ENCODE data around the gene HSPA2.
"Not testable (repeated sequence)": the region's sequence is repeated elsewhere in the genome, so short reads cannot be mapped to it uniquely, and the experiment has no call there.

Gene HSPA2

DNA sequence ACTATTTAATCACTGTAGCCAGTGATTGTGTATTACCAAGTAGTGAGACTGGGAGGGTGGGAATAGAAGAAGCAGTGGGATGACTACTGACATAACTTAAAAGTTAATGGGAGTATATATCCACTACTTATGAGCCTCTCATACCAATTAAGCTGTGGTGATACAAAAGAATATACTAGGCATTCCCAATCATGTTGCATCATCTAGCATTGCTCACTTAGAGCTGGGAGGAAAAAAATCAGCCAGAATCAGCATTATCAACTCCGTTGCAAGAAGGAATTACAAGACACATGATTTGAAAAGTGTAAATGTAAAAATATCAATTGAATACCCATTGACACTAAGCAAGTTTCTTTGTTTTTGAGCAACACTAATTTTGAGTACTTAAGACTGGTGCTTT, 8.5 kb downstream of the HSPA2 start:
- H3K4me3 Mint-ChIP-seq, result peak overlapping the region; percentile 54
- no peak for DNase-seq

DNA sequence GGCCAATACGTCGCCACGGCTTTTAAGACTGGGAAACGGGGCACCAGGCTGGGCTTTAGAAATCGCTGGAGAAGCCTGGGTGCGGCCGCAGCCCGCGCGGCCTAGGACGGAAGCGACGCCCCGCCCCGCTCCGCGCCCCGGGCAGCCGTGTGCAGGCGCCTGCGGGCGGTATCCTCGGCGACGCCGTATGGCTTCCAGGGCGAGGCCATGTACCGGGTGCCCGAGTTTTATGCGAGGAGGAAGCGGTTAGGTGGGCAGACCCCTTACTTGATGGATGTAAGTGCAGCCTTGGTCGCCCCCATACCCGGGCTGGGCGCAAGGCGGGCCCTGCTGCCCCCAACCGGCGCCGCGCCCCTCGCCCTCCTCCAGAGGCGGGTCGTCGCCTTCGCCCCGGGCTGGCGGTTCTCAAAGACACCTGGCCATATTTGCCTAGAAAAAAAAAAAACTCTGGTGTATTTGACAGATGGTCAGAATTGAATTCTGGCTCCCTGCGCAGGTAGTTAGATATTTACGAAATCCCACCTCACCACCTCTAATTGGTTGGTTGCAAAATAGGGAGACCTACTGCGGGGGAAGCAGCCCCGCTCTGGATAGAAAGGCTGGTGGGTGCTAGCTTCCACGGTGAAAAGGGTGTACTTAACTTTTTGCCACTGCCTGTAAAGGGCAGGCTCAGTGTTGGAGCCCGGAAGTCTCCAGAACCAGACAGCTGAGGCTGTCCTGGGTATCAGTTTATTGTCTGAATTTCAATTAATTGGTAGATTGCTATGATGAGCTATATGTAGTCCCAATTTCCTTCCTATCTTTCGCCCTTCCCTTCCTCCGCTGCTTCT, 9.5 kb downstream of the HSPA2 start, which contains the start of gene PPP1R36:
Gene PPP1R36 (plus strand): TSS at position 171 of the 830 bp plus-strand sequence. CDS start 37 bp downstream, at position 208.
- TF ChIP-seq, protein P1, sequence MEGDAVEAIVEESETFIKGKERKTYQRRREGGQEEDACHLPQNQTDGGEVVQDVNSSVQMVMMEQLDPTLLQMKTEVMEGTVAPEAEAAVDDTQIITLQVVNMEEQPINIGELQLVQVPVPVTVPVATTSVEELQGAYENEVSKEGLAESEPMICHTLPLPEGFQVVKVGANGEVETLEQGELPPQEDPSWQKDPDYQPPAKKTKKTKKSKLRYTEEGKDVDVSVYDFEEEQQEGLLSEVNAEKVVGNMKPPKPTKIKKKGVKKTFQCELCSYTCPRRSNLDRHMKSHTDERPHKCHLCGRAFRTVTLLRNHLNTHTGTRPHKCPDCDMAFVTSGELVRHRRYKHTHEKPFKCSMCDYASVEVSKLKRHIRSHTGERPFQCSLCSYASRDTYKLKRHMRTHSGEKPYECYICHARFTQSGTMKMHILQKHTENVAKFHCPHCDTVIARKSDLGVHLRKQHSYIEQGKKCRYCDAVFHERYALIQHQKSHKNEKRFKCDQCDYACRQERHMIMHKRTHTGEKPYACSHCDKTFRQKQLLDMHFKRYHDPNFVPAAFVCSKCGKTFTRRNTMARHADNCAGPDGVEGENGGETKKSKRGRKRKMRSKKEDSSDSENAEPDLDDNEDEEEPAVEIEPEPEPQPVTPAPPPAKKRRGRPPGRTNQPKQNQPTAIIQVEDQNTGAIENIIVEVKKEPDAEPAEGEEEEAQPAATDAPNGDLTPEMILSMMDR (IDR thresholded peaks at IDR 0.05), result no peak
- H3K9me3 Mint-ChIP-seq, result no peaks in the 10 kb centered on the region
- H3K4me3 Mint-ChIP-seq, result peak within 1 kb of the TSS; percentile 54
- H3K27me3 Mint-ChIP-seq (ENCODE audit: low read depth, poor library complexity), result peaks cover 47% of the 10 kb centered on the region
- H3K27ac Mint-ChIP-seq, result no peak within 1 kb of the TSS
- DNase-seq, result peak; percentile 45
- H3K36me3 Mint-ChIP-seq (ENCODE audit: low read depth), result no peaks in the 10 kb centered on the region
- peaks cover 13% of the 10 kb centered on the region for H3K4me1 Mint-ChIP-seq

More for the DNA sequence above, 8.5 kb downstream of the HSPA2 start:
- H3K36me3 Mint-ChIP-seq (ENCODE audit: low read depth), result no peaks in the 10 kb centered on the region
- peaks cover 47% of the 10 kb centered on the region for H3K27me3 Mint-ChIP-seq (ENCODE audit: low read depth, poor library complexity)
- H3K27ac Mint-ChIP-seq, result no peak overlapping the region
- TF ChIP-seq, protein P1 (IDR thresholded peaks at IDR 0.05), result no peak
- peaks cover 23% of the 10 kb centered on the region for H3K4me1 Mint-ChIP-seq
- no peaks in the 10 kb centered on the region for H3K9me3 Mint-ChIP-seq

DNA sequence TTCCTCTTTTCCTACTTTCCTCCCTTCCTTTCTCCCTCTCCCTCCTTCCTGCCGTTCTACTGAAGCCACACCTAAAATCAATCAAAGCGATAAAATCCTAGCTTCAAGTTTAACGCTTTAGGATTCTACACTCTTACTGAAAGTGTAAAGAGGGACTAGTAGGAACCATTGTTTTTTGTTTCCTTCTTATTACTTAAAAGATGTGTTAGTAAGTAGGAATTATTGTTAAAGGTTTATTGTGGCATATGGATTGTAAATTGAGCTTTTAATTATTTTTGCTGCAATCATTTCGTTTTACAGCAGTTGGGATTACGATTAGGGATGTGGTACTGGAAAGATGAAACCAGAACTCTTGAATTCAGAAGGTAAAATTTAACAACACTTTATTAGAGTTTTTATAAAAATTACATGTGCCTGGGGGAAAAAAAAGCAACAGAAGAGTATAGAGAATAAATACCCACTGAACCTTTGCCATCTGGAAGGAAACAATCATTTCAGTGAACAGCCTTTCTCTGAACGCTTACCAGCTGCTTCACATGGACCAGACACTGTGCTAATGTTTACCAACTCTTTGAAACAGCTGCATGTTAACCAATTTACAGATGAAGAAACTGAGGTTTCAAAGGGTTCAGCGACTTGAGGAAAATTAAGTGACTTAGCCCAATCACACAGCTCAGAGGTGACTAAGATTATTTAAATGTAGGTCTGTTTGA, 10.2 kb downstream of the HSPA2 start:
- Mint-ChIP-seq H3K4me1 (peaks cover 9% of the 10 kb centered on the region), H3K9me3 (no peaks in the 10 kb centered on the region), H3K4me3 (peak overlapping the region; percentile 51), H3K27ac (no peak overlapping the region), H3K36me3 (ENCODE audit: low read depth) (no peaks in the 10 kb centered on the region), H3K27me3 (ENCODE audit: low read depth, poor library complexity) (peaks cover 47% of the 10 kb centered on the region)
- DNase-seq, result no peak
- TF ChIP-seq, protein P1 (IDR thresholded peaks at IDR 0.05), result no peak

DNA sequence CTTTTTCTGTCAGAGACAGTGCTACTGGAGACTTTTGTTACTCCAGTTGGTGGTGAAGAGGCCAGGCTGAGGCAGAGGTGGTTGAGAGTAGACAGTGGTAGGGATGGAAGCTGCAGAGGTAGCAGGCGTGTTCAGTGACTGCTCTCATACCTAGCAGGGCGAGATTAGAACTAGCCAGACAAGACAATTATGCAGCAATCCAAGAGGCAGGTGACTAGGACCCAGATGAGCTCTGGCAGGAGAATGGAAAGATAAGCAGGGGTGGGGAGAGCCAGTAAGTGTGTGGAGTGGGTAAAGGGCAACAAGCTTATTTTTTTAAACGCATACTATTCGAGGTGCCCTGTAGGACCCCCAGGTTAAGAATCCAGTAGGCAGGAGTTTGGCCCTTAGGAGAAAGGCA, 14.0 kb downstream of the HSPA2 start:
- Mint-ChIP-seq H3K4me1 (peaks cover 5% of the 10 kb centered on the region), H3K4me3 (no peak overlapping the region), H3K9me3 (no peaks in the 10 kb centered on the region), H3K36me3 (ENCODE audit: low read depth) (no peaks in the 10 kb centered on the region), H3K27me3 (ENCODE audit: low read depth, poor library complexity) (peaks cover 35% of the 10 kb centered on the region), H3K27ac (no peak overlapping the region)
- DNase-seq, result no peak
- TF ChIP-seq, protein P1 (IDR thresholded peaks at IDR 0.05), result no peak

DNA sequence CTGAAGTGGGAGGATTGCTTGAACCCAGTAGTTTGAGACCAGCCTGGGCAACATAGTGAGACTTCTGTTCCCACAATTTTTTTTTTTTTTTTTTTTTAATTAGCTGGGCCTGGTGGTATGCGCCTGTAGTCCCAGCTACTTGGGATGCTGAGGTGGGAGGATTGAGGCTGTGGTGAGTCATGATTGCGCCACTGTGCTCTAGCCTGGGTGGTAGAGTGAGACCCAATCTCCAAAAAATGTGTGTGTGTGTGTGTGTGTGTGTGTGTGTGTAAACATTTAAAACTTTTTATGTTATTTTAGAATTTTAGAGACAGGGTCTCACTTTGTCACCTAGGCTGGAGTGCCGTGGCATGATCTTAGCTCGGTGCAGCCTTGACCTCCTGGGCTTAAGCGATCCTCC, 16.0 kb downstream of the HSPA2 start:
- TF ChIP-seq, protein P1 (IDR thresholded peaks at IDR 0.05), result no peak
- Mint-ChIP-seq H3K4me3 (no peak overlapping the region), H3K27ac (no peak overlapping the region)

DNA sequence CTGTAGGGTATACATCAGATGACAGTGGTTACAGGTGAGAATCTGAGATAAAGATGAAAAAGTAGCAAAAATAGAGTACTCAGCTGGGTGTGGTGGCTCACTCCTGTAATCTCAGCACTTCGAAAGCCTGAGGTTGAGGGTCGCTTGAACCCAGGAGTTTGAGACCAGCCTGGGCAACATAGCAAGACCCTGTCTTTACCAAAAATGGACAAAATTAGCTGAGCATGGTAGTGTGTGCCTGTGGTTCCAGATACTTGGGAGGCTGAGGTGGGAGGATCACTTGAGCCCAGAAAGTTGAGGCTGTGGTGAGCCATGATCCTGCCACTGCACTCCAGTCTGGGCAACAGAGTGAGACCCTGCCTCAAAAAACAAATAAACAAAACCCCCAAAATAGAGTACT, 17.7 kb downstream of the HSPA2 start:
- H3K36me3 Mint-ChIP-seq (ENCODE audit: low read depth); DNase-seq; H3K27me3 Mint-ChIP-seq (ENCODE audit: low read depth, poor library complexity); H3K27ac Mint-ChIP-seq; H3K4me3 Mint-ChIP-seq; H3K9me3 Mint-ChIP-seq: not testable (repeated sequence)
- peaks cover 17% of the 10 kb centered on the region for H3K4me1 Mint-ChIP-seq

More for the DNA sequence above, 16.0 kb downstream of the HSPA2 start:
- Mint-ChIP-seq H3K36me3 (ENCODE audit: low read depth) (no peaks in the 10 kb centered on the region), H3K27me3 (ENCODE audit: low read depth, poor library complexity) (peaks cover 19% of the 10 kb centered on the region), H3K4me1 (peaks cover 14% of the 10 kb centered on the region), H3K9me3 (no peaks in the 10 kb centered on the region)
- DNase-seq, result no peak

All from nephron progenitor cell (in vitro differentiated cells).